ENCODE data around the gene TEDC1.

TEDC1 gene

GRCh38 chr14:105484069-105484996 lies 6.7 kb upstream of the TEDC1 start:
- TF ChIP-seq, protein P1, sequence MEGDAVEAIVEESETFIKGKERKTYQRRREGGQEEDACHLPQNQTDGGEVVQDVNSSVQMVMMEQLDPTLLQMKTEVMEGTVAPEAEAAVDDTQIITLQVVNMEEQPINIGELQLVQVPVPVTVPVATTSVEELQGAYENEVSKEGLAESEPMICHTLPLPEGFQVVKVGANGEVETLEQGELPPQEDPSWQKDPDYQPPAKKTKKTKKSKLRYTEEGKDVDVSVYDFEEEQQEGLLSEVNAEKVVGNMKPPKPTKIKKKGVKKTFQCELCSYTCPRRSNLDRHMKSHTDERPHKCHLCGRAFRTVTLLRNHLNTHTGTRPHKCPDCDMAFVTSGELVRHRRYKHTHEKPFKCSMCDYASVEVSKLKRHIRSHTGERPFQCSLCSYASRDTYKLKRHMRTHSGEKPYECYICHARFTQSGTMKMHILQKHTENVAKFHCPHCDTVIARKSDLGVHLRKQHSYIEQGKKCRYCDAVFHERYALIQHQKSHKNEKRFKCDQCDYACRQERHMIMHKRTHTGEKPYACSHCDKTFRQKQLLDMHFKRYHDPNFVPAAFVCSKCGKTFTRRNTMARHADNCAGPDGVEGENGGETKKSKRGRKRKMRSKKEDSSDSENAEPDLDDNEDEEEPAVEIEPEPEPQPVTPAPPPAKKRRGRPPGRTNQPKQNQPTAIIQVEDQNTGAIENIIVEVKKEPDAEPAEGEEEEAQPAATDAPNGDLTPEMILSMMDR (conservative IDR thresholded peaks at IDR 0.05; ENCODE audit: low read depth, low read length) = no peak
- no peak for DNase-seq (ENCODE audit: low read depth)
- H3K4me3 ChIP-seq (ENCODE audit: low read length) = no peak overlapping the region

DNA sequence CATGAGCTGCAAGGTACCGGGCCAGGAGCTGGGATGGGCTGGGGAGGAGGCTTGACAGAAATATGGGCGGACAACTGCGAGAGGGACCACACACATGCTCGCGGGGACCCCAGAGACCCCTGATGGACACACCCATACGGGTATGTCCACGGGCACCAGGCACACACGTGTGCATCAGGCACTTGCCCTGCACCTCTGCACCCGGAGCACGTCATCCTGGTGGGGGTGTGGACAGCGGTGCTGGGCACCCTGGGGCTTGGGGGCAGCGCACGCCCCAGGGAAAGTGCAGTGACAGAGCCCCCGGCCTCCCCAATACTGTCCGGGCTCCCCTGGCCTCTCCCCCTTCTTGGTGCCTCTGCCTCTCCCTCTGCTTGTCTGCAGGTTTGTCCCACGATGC lies 6.1 kb upstream of the TEDC1 start:
- no peak for DNase-seq (ENCODE audit: low read depth)
- TF ChIP-seq, protein P1 (conservative IDR thresholded peaks at IDR 0.05; ENCODE audit: low read depth, low read length) = no peak
- no peak overlapping the region for H3K4me3 ChIP-seq (ENCODE audit: low read length)

- no peak overlapping the region for H3K4me3 ChIP-seq (ENCODE audit: low read length)
- TF ChIP-seq, protein P1 (conservative IDR thresholded peaks at IDR 0.05; ENCODE audit: low read depth, low read length) = peak; percentile 56
- DNase-seq (ENCODE audit: low read depth) = no peak
Observed at GRCh38 chr14:105485739-105486162, 5.3 kb upstream of the TEDC1 start.

- H3K4me3 ChIP-seq (ENCODE audit: low read length) = no peak within 1 kb of the TSS
- TF ChIP-seq, protein P1 (conservative IDR thresholded peaks at IDR 0.05; ENCODE audit: low read depth, low read length) = no peak
- no peak for DNase-seq (ENCODE audit: low read depth)
Observed at GRCh38 chr14:105486163-105486973, 4.7 kb upstream of the TEDC1 start, which contains the start of gene CRIP1. CRIP1 (plus strand) TSS chr14:105486886; CDS start chr14:105487260, 374 bp downstream.

DNA sequence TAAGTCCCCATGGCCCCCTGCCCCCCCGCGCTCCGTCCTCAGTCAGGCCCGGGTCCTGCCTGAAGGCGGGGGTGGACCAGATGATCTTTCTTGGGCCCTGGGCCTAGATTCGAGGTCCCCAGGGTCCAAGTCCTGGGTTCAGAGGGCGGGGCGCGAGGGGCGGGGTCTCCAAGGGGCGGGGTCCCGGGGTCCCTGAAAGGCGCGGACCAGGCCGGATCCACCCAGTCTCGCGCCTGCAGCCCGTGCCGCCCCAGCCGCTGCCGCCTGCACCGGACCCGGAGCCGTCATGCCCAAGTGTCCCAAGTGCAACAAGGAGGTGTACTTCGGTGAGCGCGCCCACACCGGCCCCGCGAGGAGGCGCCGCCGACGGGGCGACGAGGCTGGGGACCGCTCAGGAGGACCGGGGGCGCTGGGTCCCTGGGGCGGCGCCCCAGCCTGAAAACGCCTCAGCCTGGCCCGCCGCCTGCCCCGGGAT lies 4.0 kb upstream of the TEDC1 start:
- H3K4me3 ChIP-seq (ENCODE audit: low read length) = no peak overlapping the region
- TF ChIP-seq, protein P1 (conservative IDR thresholded peaks at IDR 0.05; ENCODE audit: low read depth, low read length) = no peak
- no peak for DNase-seq (ENCODE audit: low read depth)

- TF ChIP-seq, protein P1 (conservative IDR thresholded peaks at IDR 0.05; ENCODE audit: low read depth, low read length) = no peak
- no peak for DNase-seq (ENCODE audit: low read depth)
- H3K4me3 ChIP-seq (ENCODE audit: low read length) = no peak overlapping the region
Observed at GRCh38 chr14:105487449-105487985, 3.5 kb upstream of the TEDC1 start.
